Measurements from ENCODE around the gene ECHS1. TPM values are rescaled to one million over a fixed set of nuclear protein-coding genes. Genes with fewer than 3 reads are reported as not detected.

The ECHS1 gene
- total and polyA plus RNA-seq, 2 of the 8 experiments (the other 6 are each of a cell fraction or from before 2014, with no cell fraction given) = 41.7 to 101 TPM

- Histone ChIP-seq H2AK5ac (ENCODE audit: low read depth, low read length) (no peak overlapping the region), H4K91ac (replicated peaks; ENCODE audit: insufficient read length, low read length) (no peak overlapping the region), H2BK120ac (replicated peaks; ENCODE audit: low read depth, low read length) (no peak overlapping the region), H3K79me1 (ENCODE audit: low read depth, low read length) (no peaks in the 10 kb centered on the region), H4K20me1 (replicated peaks in 1 of 2; ENCODE audit: control insufficient read depth in 1 of 2, insufficient read depth in 2 of 2, low read length in 2 of 2) (peaks cover 0 to 9% of the 10 kb centered on the region in 2 experiments), H3K4me2 (ENCODE audit: insufficient read depth in 1 of 2, low read depth in 2 of 2, low read length in 2 of 2) (no peak overlapping the region), H2BK5ac (ENCODE audit: low read depth, low read length) (0 out of 2 replicates have a peak overlapping the region, but pooled peaks have one; percentile 35), H3K27me3 (replicated peaks in 1 of 4; ENCODE audit: control insufficient read depth in 3 of 4, extremely low read depth in 1 of 4, insufficient read depth in 3 of 4, low read length in 3 of 4) (peaks cover 0 to 8% (median 3%) of the 10 kb centered on the region in 4 experiments; a peak in 3 of 7 replicates), H3K23ac (ENCODE audit: insufficient read length) (no peak overlapping the region), H3K79me2 (ENCODE audit: control insufficient read depth in 1 of 2, insufficient read depth in 2 of 2, low read length in 2 of 2) (no peaks in the 10 kb centered on the region), H4K5ac (ENCODE audit: insufficient read length, low read depth, low read length) (no peak overlapping the region), H3K9ac (replicated peaks in 1 of 4; ENCODE audit: extremely low read depth in 1 of 4, low read depth in 3 of 4, low read length in 3 of 4) (no peak overlapping the region), H3K9me3 (ENCODE audit: insufficient read depth in 2 of 2, low read depth in 1 of 2, low read length in 1 of 2) (no peaks in the 10 kb centered on the region), H3K56ac (replicated peaks; ENCODE audit: insufficient read length, low read depth, low read length) (no peak overlapping the region), H2BK20ac (ENCODE audit: low read length) (no peak overlapping the region), H3K18ac (ENCODE audit: extremely low read depth, low read length) (no peak overlapping the region; the same call in 1 of the 2 replicates), H3K4ac (replicated peaks; ENCODE audit: insufficient read length, low read depth, low read length) (no peak overlapping the region), H3K4me1 (replicated peaks in 1 of 4; ENCODE audit: control insufficient read depth in 3 of 4, insufficient read depth in 4 of 4, low read length in 3 of 4) (peaks cover 0 to 17% (median 1%) of the 10 kb centered on the region in 4 experiments; a peak in 3 of 7 replicates), H3K27ac (ENCODE audit: low read depth, low read length) (no peak overlapping the region), H3K4me3 (ENCODE audit: extremely low read depth in 1 of 4, insufficient read depth in 2 of 4, low read depth in 3 of 4, low read length in 4 of 4) (no peak overlapping the region), H3K36me3 (ENCODE audit: control insufficient read depth in 2 of 4, insufficient read depth in 4 of 4, low read length in 3 of 4) (no peaks in the 10 kb centered on the region), H2AFZ (ENCODE audit: low read length) (no peak overlapping the region), H2BK15ac (ENCODE audit: low read length) (no peak overlapping the region), H2BK12ac (ENCODE audit: low read depth, low read length) (peak overlapping the region; percentile 50; the same call in 1 of the 2 replicates), H4K8ac (ENCODE audit: extremely low read depth, insufficient read depth, low read length) (no peak overlapping the region), H3K23me2 (ENCODE audit: low read depth, low read length) (peaks cover 10% of the 10 kb centered on the region; the same call in 1 of the 2 replicates), H3K14ac (ENCODE audit: insufficient read length) (no peak overlapping the region)
- ChIA-PET CTCF (ENCODE audit: partially characterized antibody) (interaction anchor here (1.6 to 4.9 kb wide), 2 partner anchors 8 to 14 kb away, joined by 4 to 27 read pairs; no protein-coding TSS in a partner anchor), POLR2A (ENCODE audit: partially characterized antibody) (interaction anchor here (0.6 to 2.3 kb wide), 10 partner anchors 8 to 1278 kb away, joined by 3 to 8 read pairs (median 3); partner anchors contain the start of genes FUOM and JAKMIP3)
- TF ChIP-seq EZH2 (IDR thresholded peaks at IDR 0.05; ENCODE audit: low read depth, low read length, severe bottlenecking) = no peak
- TF ChIP-seq PHF8 (conservative IDR thresholded peaks at IDR 0.05; ENCODE audit: low read depth, low read length) = no peak
- TF ChIP-seq NANOG (IDR thresholded peaks at IDR 0.05; ENCODE audit: insufficient read depth, low read depth, low read length, poor library complexity, severe bottlenecking) = no peak
- no peak for TF ChIP-seq KDM4A (IDR thresholded peaks at IDR 0.05; ENCODE audit: low read depth, low read length, severe bottlenecking)
- TF ChIP-seq POLR2AphosphoS5 (IDR thresholded peaks at IDR 0.05; ENCODE audit: low read depth, low read length) = no peak
- TF ChIP-seq SP2 (IDR thresholded peaks at IDR 0.05; ENCODE audit: low read length) = no peak
- 91% methylated on average over 9 of the region's 9 CpGs; no CpG with 5 or more reads in 1 of the 2 experiments for WGBS, 2 experiments (ENCODE audit: extremely low coverage in 1 of 2, insufficient coverage in 1 of 2, insufficient read length in 1 of 2, insufficient replicate concordance in 2 of 2, low coverage in 1 of 2, low lambda C conversion rate in 2 of 2, missing lambda C conversion rate in 1 of 2)
- no peak for FAIRE-seq
- no peak for DNase-seq (ENCODE audit: low read depth in 1 of 2, low spot score in 2 of 2)
Observed at GRCh38 chr10:133343558-133343957, 29.6 kb downstream of the ECHS1 start.
